OCI-LY3 (cell line): Measurements from ENCODE around the gene RORC.

Experiments used
- H2AFZ ChIP-seq: fragments of 200-600, 300-600 bp; shearing (Covaris generic); 2 replicates; pipeline ENCODE4 v1.6.0; 2014; ENCODE audit warnings: antibody characterized with exemption, low read depth, low read length
- H3K27ac ChIP-seq: fragments of 200-600, 300-600 bp; sonication (generic); 2 replicates; pipeline ENCODE4 v1.5.1; 2014; ENCODE audit warnings: mild to moderate bottlenecking, low read length, moderate library complexity, mixed read lengths
- H3K27me3 ChIP-seq: fragments of 200-600, 300-600 bp; sonication (generic); 2 replicates; pipeline ENCODE4 v1.6.1; 2014; ENCODE audit warnings: low read depth, low read length, mixed read lengths
- H3K36me3 ChIP-seq: fragments of 200-600, 300-600 bp; sonication (generic); replicated peaks from 2 replicates; pipeline ENCODE3; 2014; ENCODE audit warnings: low read depth, low read length, mixed read lengths
- H3K4me1 ChIP-seq: fragments of 300-600, 200-600 bp; sonication (generic); 2 replicates; pipeline ENCODE4 v1.6.1; 2014; ENCODE audit warnings: low read length, mixed read lengths
- H3K4me2 ChIP-seq: fragments of 200-600, 300-600 bp; sonication (generic); 2 replicates; pipeline ENCODE4 v1.6.1; 2014; ENCODE audit warnings: low read length, mixed read lengths
- H3K4me3 ChIP-seq: fragments of 300-600, 200-600 bp; sonication (generic); 2 replicates; pipeline ENCODE4 v1.5.1; 2014; ENCODE audit warnings: antibody characterized with exemption, mild to moderate bottlenecking, low read length, moderate library complexity
- H3K79me2 ChIP-seq: fragments of 300-600, 200-600 bp; shearing (Covaris generic); 2 replicates; pipeline ENCODE4 v1.6.1; 2014; ENCODE audit warnings: mild to moderate bottlenecking, low read length, mixed read lengths
- H3K9ac ChIP-seq: fragments of 300-600, 200-600 bp; shearing (Covaris generic); 2 replicates; pipeline ENCODE4 v1.6.0; 2014; ENCODE audit warnings: mild to moderate bottlenecking, low read length, moderate library complexity
- H3K9me3 ChIP-seq: fragments of 200-600, 300-600 bp; shearing (Covaris generic); 2 replicates; pipeline ENCODE4 v1.6.1; 2014; ENCODE audit warnings: low read length, mixed read lengths; ENCODE audit not compliant: insufficient read depth
- H4K20me1 ChIP-seq: fragments of 200-600, 300-600 bp; sonication (generic); 2 replicates; pipeline ENCODE4 v1.6.1; 2016; ENCODE audit warnings: low read length, mixed read lengths; ENCODE audit not compliant: insufficient read depth
- EZH2phosphoT487 ChIP-seq: fragments of 200-600 bp; shearing (Covaris generic); IDR thresholded peaks from 2 replicates; pipeline ENCODE4 v1.6.1; 2018; ENCODE audit warnings: antibody characterized with exemption, mixed run types, low read depth
- TF ChIP-seq, protein P1 (sequence below): fragments of 200-600, 300-600 bp; sonication (generic); IDR thresholded peaks from 2 replicates; pipeline ENCODE4 v1.5.1; 2014; ENCODE audit warnings: antibody characterized with exemption, low read length, low read depth

RORC gene

DNA sequence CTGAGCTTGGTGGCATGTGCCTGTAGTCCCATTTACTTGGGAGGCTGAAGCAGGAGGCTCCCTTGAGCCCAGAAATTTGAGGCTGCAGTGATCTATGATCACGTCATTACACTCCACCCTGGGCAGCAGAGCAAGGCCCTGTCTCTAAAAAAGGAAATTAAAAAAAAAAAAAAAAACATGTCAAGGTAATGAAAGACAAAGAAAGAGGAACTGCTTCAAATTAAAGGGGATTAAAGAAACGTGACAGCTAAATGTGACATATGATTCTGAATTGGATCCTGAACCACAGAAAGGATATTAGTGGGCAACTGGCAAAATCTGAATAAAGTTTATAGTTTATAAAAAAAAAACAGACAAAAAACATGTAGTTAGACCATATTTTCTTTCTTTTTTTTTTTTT is 11.8 kb upstream of the RORC start:
- no peaks in the 10 kb centered on the region for H3K79me2 ChIP-seq
- TF ChIP-seq EZH2phosphoT487 = no peak
- TF ChIP-seq, protein P1, sequence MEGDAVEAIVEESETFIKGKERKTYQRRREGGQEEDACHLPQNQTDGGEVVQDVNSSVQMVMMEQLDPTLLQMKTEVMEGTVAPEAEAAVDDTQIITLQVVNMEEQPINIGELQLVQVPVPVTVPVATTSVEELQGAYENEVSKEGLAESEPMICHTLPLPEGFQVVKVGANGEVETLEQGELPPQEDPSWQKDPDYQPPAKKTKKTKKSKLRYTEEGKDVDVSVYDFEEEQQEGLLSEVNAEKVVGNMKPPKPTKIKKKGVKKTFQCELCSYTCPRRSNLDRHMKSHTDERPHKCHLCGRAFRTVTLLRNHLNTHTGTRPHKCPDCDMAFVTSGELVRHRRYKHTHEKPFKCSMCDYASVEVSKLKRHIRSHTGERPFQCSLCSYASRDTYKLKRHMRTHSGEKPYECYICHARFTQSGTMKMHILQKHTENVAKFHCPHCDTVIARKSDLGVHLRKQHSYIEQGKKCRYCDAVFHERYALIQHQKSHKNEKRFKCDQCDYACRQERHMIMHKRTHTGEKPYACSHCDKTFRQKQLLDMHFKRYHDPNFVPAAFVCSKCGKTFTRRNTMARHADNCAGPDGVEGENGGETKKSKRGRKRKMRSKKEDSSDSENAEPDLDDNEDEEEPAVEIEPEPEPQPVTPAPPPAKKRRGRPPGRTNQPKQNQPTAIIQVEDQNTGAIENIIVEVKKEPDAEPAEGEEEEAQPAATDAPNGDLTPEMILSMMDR = no peak
- no peaks in the 10 kb centered on the region for H3K36me3 ChIP-seq
- H3K4me3 ChIP-seq = no peak overlapping the region
- no peak overlapping the region for H2AFZ ChIP-seq
- H3K27ac ChIP-seq = no peak overlapping the region
- H3K4me2 ChIP-seq = no peak overlapping the region
- H3K9me3 ChIP-seq = no peaks in the 10 kb centered on the region
- no peaks in the 10 kb centered on the region for H4K20me1 ChIP-seq
- H3K27me3 ChIP-seq = no peaks in the 10 kb centered on the region
- peaks cover 18% of the 10 kb centered on the region for H3K4me1 ChIP-seq
- H3K9ac ChIP-seq = no peak overlapping the region

DNA sequence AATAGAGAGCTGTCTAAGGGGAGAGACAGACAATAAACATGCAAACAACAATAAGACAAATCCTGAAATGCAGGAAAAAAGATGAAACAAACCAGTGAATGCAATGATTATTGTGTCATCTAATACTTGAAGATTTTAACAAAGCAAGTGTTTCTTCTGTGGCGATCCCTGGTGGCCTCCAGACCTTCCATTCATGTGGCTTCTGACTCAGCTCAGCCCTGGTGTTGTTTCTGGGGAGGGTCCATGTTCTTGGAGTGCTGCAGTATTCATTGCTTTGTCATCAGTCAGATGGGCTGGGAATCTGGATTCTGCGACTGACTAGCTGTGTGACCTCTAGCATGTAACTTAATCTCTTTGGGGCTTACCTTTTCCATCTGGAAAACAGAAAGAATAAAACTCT is 9.5 kb upstream of the RORC start:
- Histone ChIP-seq H2AFZ (no peak overlapping the region), H3K9me3 (no peaks in the 10 kb centered on the region), H3K4me1 (peaks cover 13% of the 10 kb centered on the region), H4K20me1 (no peaks in the 10 kb centered on the region), H3K9ac (no peak overlapping the region), H3K79me2 (no peaks in the 10 kb centered on the region), H3K36me3 (no peaks in the 10 kb centered on the region), H3K4me3 (no peak overlapping the region), H3K27me3 (no peaks in the 10 kb centered on the region), H3K4me2 (no peak overlapping the region), H3K27ac (no peak overlapping the region)
- TF ChIP-seq EZH2phosphoT487 = no peak
- TF ChIP-seq, protein P1 = no peak

DNA sequence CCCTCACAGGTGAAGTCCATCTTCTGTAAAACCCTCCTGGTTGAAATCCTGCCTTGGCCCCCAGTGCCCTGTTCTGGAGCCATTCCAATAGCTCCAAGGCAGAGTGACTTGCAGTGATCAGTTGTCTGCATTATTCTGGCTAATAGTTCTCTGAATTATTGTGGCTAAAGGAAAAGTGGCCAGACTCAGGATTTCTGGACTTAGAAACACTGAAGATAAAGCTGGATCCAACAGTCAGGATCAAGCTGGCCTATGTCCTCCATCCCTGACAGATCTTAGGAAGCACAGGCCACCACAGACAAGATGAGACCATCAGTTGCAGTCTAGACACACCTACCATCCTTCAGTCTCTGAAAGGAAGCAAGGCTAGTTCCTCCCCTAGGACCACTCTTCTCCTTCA is 8.8 kb upstream of the RORC start:
- no peaks in the 10 kb centered on the region for H3K36me3 ChIP-seq
- peaks cover 11% of the 10 kb centered on the region for H3K4me1 ChIP-seq
- no peaks in the 10 kb centered on the region for H3K79me2 ChIP-seq
- H2AFZ ChIP-seq = no peak overlapping the region
- no peaks in the 10 kb centered on the region for H3K27me3 ChIP-seq
- H4K20me1 ChIP-seq = no peaks in the 10 kb centered on the region
- TF ChIP-seq, protein P1 = no peak
- no peak overlapping the region for H3K4me2 ChIP-seq
- no peak overlapping the region for H3K9ac ChIP-seq
- no peak overlapping the region for H3K4me3 ChIP-seq
- H3K27ac ChIP-seq = no peak overlapping the region
- no peaks in the 10 kb centered on the region for H3K9me3 ChIP-seq

DNA sequence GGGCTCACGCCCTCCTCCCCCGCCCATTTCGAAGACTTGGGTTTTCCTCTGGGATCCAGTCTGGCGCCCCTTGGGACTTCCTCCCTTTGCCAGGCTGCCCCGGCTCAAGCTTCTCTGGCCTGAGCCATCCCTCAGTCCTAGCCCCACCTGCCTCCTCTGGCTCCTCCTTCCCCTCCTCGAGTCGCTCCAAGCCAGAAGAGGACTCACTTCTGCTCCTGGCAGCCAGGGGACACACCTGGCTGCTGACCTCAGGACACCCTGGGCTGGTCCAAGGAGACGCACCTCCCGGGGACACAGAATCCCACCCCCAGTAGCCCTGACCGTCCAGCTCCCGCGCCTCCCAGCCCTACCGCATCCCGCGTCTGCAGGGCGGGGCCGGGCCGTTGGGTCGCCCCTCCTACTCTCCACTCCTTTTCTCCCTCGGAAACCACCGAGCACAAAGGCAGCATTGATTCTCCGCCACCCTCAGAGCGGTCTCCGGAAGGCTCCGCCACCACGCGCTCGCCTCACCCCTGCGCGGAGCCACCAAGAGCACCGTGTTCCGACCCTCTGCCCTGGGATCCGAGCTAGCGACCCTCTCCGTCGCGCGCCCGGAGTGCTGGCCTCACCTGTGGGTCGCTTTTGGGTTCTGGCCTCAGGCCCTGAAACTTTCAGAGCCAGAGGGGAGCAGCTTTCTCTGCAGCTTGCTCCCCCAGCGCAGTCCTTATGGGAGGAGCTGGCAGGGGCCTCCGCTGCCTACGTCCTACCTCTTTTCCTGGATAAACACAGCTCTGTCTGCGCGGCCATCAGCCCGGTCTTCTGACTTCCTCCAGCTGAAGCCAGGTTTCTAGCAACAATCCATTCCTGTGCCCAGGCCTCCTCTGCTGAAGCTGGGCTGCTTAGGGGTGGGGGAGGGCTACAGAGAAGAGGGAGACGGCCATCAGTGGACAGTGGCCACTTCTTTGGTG is 8.1 kb upstream of the RORC start, which contains the start of gene C2CD4D:
Gene C2CD4D (minus strand): TSS at position 364 of the 947 bp plus-strand sequence. CDS start 831 bp downstream, outside the sequence.
- Histone ChIP-seq H3K36me3 (no peaks in the 10 kb centered on the region), H3K9ac (no peak within 1 kb of the TSS), H3K9me3 (no peaks in the 10 kb centered on the region), H2AFZ (no peak within 1 kb of the TSS), H3K4me1 (peaks cover 11% of the 10 kb centered on the region), H3K4me3 (no peak within 1 kb of the TSS), H3K27me3 (no peaks in the 10 kb centered on the region), H3K4me2 (no peak within 1 kb of the TSS), H3K79me2 (no peaks in the 10 kb centered on the region), H3K27ac (no peak within 1 kb of the TSS), H4K20me1 (no peaks in the 10 kb centered on the region)
- TF ChIP-seq, protein P1 = no peak
- TF ChIP-seq EZH2phosphoT487 = no peak
